ENCODE data around the gene ZNF593.

DNA sequence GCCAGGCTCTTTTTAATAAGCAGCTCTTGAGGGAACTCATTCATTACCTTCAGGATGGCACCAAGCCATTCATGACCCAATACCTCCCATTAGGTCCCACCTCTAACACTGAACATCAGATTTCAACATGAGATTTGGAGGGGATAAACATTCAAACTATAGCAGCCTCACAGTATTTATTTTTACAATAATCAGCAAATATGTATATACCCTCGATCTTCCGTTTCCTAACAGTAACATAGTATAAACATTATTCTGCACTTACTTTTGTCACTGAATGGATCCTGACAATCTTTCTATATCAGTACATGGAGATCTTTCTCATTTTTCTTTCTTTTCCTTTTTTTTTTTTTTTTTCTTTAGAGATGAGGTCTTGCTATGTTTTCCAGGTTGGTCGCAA lies 26.1 kb downstream of the ZNF593 start:
- no peak for TF ChIP-seq EZH2 (IDR thresholded peaks at IDR 0.05)
- TF ChIP-seq, protein P1, sequence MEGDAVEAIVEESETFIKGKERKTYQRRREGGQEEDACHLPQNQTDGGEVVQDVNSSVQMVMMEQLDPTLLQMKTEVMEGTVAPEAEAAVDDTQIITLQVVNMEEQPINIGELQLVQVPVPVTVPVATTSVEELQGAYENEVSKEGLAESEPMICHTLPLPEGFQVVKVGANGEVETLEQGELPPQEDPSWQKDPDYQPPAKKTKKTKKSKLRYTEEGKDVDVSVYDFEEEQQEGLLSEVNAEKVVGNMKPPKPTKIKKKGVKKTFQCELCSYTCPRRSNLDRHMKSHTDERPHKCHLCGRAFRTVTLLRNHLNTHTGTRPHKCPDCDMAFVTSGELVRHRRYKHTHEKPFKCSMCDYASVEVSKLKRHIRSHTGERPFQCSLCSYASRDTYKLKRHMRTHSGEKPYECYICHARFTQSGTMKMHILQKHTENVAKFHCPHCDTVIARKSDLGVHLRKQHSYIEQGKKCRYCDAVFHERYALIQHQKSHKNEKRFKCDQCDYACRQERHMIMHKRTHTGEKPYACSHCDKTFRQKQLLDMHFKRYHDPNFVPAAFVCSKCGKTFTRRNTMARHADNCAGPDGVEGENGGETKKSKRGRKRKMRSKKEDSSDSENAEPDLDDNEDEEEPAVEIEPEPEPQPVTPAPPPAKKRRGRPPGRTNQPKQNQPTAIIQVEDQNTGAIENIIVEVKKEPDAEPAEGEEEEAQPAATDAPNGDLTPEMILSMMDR (IDR thresholded peaks at IDR 0.05), result no peak
- TF ChIP-seq EZH2phosphoT487 (IDR thresholded peaks at IDR 0.05), result no peak
